ENCODE measurements around the gene NISCH. TPM values are rescaled to one million over a fixed set of nuclear protein-coding genes. Genes with fewer than 3 reads are reported as not detected.

Gene NISCH
- total and polyA plus RNA-seq, 2 donors (not counting 3 experiments of a cell fraction or from before 2014, with no cell fraction given) = 156 to 178 TPM

- H3K4me2 ChIP-seq (ENCODE audit: insufficient read depth, low read length) = no peak overlapping the region
- no peak for TF ChIP-seq MAX (IDR thresholded peaks at IDR 0.05; ENCODE audit: insufficient read depth, insufficient read length)
- TF ChIP-seq JUN (IDR thresholded peaks at IDR 0.05; ENCODE audit: borderline replicate concordance, insufficient read depth, insufficient read length, low read depth) = no peak
- no peak for TF ChIP-seq GATA2 (IDR thresholded peaks at IDR 0.05; ENCODE audit: insufficient read depth, insufficient read length, low read depth, low read length)
- no peak for TF ChIP-seq MYC (IDR thresholded peaks at IDR 0.05; ENCODE audit: low read depth, low read length)
- no peak for TF ChIP-seq POLR2A (IDR thresholded peaks at IDR 0.05; ENCODE audit: low read depth, low read length)
- TF ChIP-seq FOS (IDR thresholded peaks at IDR 0.05; ENCODE audit: borderline replicate concordance, insufficient read depth, low read length) = no peak
- TF ChIP-seq EZH2 (IDR thresholded peaks at IDR 0.05; ENCODE audit: borderline replicate concordance, low read depth, low read length, severe bottlenecking) = no peak
- no peak for TF ChIP-seq POLR2AphosphoS5 (IDR thresholded peaks at IDR 0.05; ENCODE audit: insufficient read depth, low read depth, low read length)
- TF ChIP-seq CTCF (IDR thresholded peaks at IDR 0.05; ENCODE audit: extremely low read depth in 1 of 2, insufficient read depth in 1 of 2, low read depth in 1 of 2, low read length in 2 of 2) = no peak
- ChIA-PET POLR2A (no interaction called here), CTCF (interaction anchor here (0.6 to 5.2 kb wide), 11 partner anchors 10 to 64 kb away, joined by 3 to 29 read pairs (median 6); partner anchors contain the start of genes STAB1 and UQCC5)
- H3K9me1 ChIP-seq (replicated peaks; ENCODE audit: control insufficient read depth, extremely low read depth, insufficient read depth, low read length) = no peaks in the 10 kb centered on the region
- intact Hi-C loops (cut with micrococcal nuclease) (loop anchor here (1.0 to 10.0 kb wide), 3 partner anchors 23 to 212 kb away; partner anchors contain the start of genes GNL3, PBRM1 and STAB1), dilution Hi-C loops (cut with MboI; ENCODE audit: extremely low pct_ligation_motif_present, low sequenced_read_pairs) (no loop called here)
- peaks cover 22 to 38% of the 10 kb centered on the region in 2 experiments for H3K36me3 ChIP-seq (ENCODE audit: control insufficient read depth in 2 of 2, extremely low read depth in 1 of 2, insufficient read depth in 2 of 2, low read length in 2 of 2)
- no TSS peak for BruUV-seq (replicated peaks)
- FAIRE-seq = no peak
- H3K9ac ChIP-seq (replicated peaks; ENCODE audit: extremely low read depth, insufficient read depth, low read length) = no peak overlapping the region
- no peaks in the 10 kb centered on the region for H3K27me3 ChIP-seq (ENCODE audit: control insufficient read depth in 2 of 2, insufficient read depth in 2 of 2, low read length in 2 of 2)
- no peaks in the 10 kb centered on the region for H3K4me1 ChIP-seq (ENCODE audit: control insufficient read depth, extremely low read depth, insufficient read depth, low read length)
- H3K4me3 ChIP-seq (replicated peaks in 1 of 3; ENCODE audit: insufficient read depth in 1 of 3, low read depth in 1 of 3, low read length in 3 of 3) = no peak overlapping the region
- DNase-seq (ENCODE audit: low read depth, low spot score) = no peak
- peaks cover 8% of the 10 kb centered on the region for H3K79me2 ChIP-seq (ENCODE audit: control insufficient read depth, insufficient read depth, low read length)
- no peak overlapping the region for H3K27ac ChIP-seq (ENCODE audit: insufficient read depth, low read depth, low read length)
- no peaks in the 10 kb centered on the region for H4K20me1 ChIP-seq (replicated peaks; ENCODE audit: control insufficient read depth, extremely low read depth, insufficient read depth, low read length)
- no peaks in the 10 kb centered on the region for H3K9me3 ChIP-seq (replicated peaks; ENCODE audit: control insufficient read depth, insufficient read depth, low read length)
- H2AFZ ChIP-seq (ENCODE audit: low read depth, low read length) = no peak overlapping the region
Observed at GRCh38 chr3:52472239-52473000, 17.0 kb downstream of the NISCH start.

All from endothelial cell of umbilical vein (primary cell).